AG10803 (cell line): Measurements from ENCODE around the gene IL22RA1.

Source experiments
- DNase-seq: peaks from one replicate; pipeline ENCODE4 v3.0.0; 2010; ENCODE audit warnings: low read depth
- H3K4me3 ChIP-seq: 2 replicates; pipeline ENCODE4 v1.5.1; 2011; ENCODE audit warnings: mild to moderate bottlenecking, low read length, control low read depth
- CTCF ChIP-seq: conservative IDR thresholded peaks from 2 replicates; pipeline ENCODE4 v1.5.1; 2011; ENCODE audit warnings: mild to moderate bottlenecking, low read length, control low read depth, inconsistent platforms

The IL22RA1 gene

DNA sequence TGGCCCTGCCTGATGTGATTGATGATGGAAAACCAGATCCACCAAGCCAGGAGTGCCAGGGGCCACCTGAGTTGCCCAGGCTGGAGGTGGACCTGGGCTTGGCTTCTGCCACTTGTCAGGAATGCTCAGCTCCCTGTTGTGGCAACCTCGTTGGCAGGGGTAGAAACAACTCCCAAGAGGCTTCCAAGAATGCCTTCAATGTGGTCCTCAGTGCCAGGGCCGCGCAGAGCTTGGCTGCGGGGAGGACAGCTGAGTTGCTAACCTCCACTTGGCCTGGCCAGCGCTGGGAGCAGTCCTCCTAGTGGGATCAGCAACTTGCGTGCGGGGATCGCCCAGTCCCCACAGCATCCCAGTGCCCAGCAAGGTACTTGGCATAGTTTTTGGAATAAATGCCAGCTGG is 40.0 kb downstream of the IL22RA1 start:
- DNase-seq = peak; percentile 39
- no peak for TF ChIP-seq CTCF
- no peak overlapping the region for H3K4me3 ChIP-seq

- TF ChIP-seq CTCF = no peak
Observed at GRCh38 chr1:24101796-24102586, 40.9 kb downstream of the IL22RA1 start.

DNA sequence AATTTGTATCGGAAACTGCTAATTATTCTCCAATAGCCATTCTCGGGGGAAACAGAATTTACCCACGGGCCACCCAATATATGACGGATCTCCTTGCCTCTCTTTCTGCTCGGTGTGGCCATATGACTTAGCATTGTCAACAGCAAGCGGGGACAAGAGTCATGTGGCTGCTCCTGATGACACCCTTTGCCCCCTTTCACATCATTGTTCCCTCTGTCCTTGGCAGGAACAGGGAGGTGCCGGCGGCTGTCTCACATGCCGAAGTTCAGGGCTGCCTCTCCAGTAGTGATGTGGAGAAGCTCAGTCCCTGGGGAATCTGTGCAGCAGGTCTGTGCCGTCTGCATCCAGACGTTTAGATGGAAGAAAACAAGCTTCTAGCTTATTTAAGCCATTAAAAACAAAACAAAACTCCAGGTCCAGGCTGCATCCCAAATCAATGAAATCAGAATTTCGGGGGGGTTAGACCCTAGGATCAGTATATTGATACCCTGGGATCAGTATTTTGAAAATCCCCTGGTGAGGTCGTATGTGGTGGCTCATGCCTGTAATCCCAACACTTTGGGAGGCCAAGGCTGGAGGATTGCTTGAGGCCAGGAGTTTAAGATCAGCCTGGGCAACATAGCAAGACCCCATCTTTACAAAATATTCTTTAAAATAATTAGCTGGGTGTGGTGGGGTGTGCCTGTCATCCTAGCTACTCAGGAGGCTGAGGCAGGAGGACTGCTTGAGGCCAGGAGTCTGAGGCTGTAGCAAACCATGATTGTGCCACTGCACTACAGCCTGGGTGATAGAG is 41.8 kb downstream of the IL22RA1 start:
- TF ChIP-seq CTCF = no peak
- H3K4me3 ChIP-seq = no peak overlapping the region

More at GRCh38 chr1:24101796-24102586, 40.9 kb downstream of the IL22RA1 start:
- no peak overlapping the region for H3K4me3 ChIP-seq
- DNase-seq = no peak

GRCh38 chr1:24098943-24099638 is 43.8 kb downstream of the IL22RA1 start:
- TF ChIP-seq CTCF = no peak
- no peak for DNase-seq
- no peak overlapping the region for H3K4me3 ChIP-seq

More for the DNA sequence above, 41.8 kb downstream of the IL22RA1 start:
- no peak for DNase-seq

DNA sequence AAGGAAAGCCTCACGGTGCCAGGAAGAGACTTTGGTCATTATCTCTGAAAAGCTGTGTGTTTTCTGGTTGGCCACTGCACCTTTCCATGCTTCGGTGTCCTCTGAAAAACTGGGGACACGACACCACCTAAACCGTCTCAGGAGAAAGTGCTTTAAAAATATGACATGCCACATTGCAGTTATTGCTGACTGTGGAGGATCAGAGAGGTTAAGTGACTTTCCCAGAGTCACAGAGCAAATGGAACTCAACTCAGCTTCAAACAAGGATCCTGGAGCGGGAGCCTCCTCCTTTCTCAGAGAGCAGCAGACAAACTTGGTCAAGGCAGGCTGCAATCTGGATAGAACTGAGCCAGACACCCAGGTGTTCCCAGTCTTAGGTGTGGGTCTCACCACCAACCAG is 44.8 kb downstream of the IL22RA1 start:
- no peak for TF ChIP-seq CTCF
- DNase-seq = no peak
- no peak overlapping the region for H3K4me3 ChIP-seq

DNA sequence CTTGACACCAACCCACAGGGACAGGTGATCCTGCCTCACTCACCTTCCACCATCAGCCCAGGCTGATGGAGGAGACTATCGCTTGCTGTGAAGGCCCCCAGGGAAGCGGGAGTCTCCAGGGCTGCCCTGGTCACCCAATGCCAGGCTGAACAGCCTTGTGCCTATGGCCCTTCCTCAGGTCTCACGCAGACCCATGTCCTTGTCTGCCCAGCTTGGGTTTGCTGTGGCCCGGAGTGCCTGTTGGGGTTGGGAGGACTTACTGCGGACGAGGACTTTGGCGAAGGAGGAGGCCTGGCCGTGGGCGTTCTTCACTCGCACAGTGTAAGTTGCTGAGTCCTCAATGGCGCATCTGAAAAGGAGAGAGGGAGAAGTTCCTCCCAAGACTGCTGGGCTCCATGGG is 45.3 kb downstream of the IL22RA1 start:
- TF ChIP-seq CTCF = no peak
- no peak for DNase-seq
- H3K4me3 ChIP-seq = no peak overlapping the region
